ENCODE results near the gene TMEM178B. TPM values are rescaled to one million over a fixed set of nuclear protein-coding genes. Genes with fewer than 3 reads are reported as not detected.

The TMEM178B gene
- total RNA-seq, 1 donor from 2014 or later = 2.2 TPM

GRCh38 chr7:141263508-141263907 is 189.6 kb downstream of the TMEM178B start:
- no peak for DNase-seq (ENCODE audit: low spot score)

DNA sequence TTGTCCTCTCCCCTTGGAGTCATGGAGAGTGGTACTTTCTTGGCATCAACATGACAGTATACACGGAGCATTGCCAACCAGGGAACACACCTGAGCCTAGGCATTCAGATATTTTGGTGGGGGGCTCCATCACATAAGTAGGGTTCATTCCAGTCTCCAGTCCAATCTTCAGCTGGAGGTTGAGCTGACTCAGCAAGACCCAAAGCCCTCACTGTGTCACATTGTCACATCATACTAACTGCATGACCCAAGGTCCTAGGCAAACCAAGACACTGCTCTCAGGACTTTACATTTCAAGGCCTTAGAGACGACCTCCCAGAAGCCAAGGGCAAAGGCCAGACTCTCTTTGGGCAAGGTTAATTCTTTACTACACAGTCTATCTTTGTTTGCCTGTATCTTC is 190.1 kb downstream of the TMEM178B start:
- no peak for DNase-seq (ENCODE audit: low spot score)

GRCh38 chr7:141264511-141264910 is 190.6 kb downstream of the TMEM178B start:
- no peak for DNase-seq (ENCODE audit: low spot score)

- no peak for DNase-seq (ENCODE audit: low spot score)
Observed at GRCh38 chr7:141265668-141266067, 191.8 kb downstream of the TMEM178B start.

GRCh38 chr7:141268614-141269013 is 194.8 kb downstream of the TMEM178B start:
- DNase-seq (ENCODE audit: low spot score) = no peak

DNA sequence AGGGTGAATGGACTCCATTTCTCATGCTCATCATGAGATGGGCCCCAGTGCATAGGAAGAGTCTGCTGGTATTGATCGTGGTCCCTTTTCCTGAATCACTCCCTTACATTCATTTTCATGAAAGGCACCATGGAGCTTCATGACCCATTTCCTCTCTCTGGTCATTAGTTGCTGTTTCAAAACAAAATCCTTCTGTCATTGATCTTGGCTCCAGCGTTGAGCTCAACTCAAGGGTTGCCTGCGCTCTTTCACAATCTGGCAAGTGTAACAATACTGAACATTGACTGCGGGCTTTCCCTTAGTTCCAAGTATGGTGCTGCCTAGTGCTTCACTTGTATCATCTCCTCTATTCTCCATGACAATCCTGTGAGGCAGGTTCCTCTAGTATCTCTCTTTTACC is 197.6 kb downstream of the TMEM178B start:
- no peak for DNase-seq (ENCODE audit: low spot score)

GRCh38 chr7:141272417-141272816 is 198.6 kb downstream of the TMEM178B start:
- DNase-seq (ENCODE audit: low spot score) = no peak

- DNase-seq (ENCODE audit: low spot score) = no peak
Observed at GRCh38 chr7:141275350-141275749, 201.5 kb downstream of the TMEM178B start.

DNA sequence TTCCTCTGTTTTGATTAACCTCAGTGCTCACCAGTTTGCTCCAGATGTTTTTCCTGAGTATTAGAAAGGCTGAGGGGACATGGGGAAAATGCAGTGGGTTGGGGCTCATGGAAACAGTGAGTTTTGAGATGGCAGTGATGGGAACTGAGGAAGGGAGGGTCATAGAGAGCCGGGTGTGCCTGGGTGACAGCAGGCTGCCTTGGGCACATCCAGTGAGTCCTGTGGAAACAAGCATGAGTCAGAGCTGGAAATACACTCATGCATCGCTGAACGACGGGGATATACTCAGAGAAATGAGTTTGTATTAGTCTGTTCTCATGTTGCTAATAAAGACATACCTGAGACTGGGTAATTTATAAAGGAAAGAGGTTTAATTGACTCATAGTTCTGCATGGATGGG is 202.2 kb downstream of the TMEM178B start:
- no peak for DNase-seq (ENCODE audit: low spot score)

DNA sequence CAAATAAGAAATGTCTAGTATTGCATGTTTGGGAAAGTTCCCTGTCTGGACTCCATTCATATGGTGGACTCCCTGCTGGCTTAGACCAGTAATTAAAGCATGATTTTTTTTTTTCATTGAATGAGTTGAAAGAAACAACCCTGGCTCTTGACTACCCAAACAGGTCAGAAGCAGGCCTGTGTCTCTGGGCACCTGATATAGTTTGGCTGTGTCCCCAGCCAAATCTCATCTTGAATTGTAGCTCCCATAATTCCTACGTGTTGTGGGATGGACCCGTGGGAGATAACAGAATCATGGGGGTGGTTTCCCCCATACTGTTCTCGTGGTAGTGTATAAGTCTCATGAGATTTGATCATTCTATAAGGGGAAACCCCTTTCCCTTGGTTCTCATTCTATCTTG is 206.2 kb downstream of the TMEM178B start:
- DNase-seq (ENCODE audit: low spot score) = no peak

- DNase-seq (ENCODE audit: low spot score) = no peak
Observed at GRCh38 chr7:141281311-141281710, 207.4 kb downstream of the TMEM178B start.

DNA sequence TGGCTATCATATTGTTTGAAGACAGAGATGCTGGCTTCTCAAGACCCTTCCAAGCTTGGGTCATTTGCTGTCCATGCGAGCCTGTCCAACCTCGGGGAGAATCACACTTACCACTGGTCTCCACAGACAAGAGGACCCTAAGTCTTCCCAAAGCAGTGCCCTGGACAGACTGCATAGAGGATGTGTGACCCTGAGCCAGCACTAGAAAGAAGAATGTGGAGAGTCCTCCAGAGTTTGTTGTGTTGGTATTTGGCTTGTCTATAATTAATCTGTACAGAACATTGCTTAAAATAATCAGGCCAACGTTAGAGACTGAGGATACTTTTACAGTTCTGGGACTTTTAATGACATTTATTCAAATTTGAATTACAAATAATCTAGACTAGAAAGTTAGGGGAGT is 212.7 kb downstream of the TMEM178B start:
- no peak for DNase-seq (ENCODE audit: low spot score)

GRCh38 chr7:141287936-141288335 is 214.1 kb downstream of the TMEM178B start:
- DNase-seq (ENCODE audit: low spot score) = no peak

DNA sequence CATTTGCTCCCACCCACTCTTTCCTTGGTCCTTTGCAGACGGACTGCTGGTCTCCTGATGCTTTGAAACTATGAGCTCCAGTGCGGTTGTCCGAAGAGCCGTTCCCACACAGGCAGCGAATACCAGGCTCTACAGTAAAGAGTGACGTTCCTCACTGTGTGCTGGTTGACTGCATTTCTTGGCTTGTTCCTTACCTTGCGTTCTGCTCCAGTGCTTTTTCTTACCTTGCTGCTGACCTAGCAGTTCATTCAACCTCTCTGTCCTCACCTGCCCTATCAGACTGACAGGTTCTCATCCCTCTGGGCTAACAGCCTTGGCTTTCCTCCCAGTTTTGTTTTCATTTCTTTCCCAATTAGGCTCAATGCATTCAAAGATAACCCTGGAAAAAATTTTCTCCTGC is 214.8 kb downstream of the TMEM178B start:
- DNase-seq (ENCODE audit: low spot score) = no peak

DNA sequence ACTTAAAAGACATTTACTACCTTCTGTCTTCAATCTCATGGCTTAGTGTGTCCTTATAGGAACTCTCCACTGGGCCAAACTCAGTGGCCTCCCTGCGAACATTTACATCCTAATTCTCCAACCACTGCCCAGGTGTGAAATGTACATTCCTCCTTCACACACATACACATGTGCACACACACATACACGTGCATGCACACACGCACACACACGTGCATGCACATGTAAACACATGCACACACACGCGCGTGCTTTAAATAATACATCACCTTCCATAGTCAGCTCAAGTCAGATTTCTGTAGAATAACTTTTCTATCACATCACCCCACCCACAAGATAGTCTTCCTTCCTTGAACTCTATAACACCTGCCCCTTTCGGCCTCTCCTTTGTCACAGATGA is 216.5 kb downstream of the TMEM178B start:
- no peak for DNase-seq (ENCODE audit: low spot score)

DNA sequence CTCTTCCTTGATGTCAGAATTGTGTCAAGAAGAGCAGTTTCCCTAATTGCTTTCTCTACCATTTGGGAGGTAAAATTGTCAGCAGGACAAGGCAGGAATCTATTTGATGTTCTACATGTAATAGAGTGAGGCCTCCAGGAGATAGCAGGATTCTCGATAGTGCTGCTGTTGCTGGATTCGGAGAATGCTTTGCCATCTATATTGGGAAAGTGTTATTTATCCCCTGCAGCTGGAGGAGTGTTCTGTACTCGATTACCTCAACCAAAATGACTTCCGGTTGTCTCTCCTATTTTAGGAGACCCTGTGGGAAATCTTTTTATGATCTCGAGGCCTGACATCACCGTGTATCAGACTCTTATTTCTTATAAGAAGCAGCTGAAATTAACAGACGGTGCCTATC is 217.1 kb downstream of the TMEM178B start:
- DNase-seq (ENCODE audit: low spot score) = no peak

DNA sequence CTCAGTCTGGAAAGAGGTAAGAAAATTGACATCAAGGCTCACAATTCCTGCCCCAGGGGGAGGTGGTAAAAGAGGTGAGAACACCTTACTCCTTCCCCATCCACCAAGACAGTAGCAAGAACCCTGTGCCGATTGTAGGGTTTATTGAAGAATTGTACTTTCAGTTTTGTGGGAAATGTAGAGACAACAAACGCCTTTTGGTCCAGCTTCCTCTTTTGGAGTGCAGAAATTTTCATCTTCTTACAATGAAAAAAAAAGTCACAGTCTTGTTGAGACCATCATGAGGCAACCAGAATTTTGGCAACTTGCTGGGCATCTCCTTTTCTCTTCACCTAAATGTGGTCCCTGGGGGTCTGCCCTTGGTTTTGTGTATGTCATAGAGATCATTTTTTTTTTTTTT is 217.7 kb downstream of the TMEM178B start:
- no peak for DNase-seq (ENCODE audit: low spot score)

GRCh38 chr7:141294143-141294829 is 220.4 kb downstream of the TMEM178B start:
- peak; percentile 21 for DNase-seq (ENCODE audit: low spot score)

- no peak for DNase-seq (ENCODE audit: low spot score)
Observed at GRCh38 chr7:141295367-141295895, 221.6 kb downstream of the TMEM178B start.

GRCh38 chr7:141300816-141301215 is 227.0 kb downstream of the TMEM178B start:
- no peak for DNase-seq (ENCODE audit: low spot score)

- no peak for DNase-seq (ENCODE audit: low spot score)
Observed at GRCh38 chr7:141301544-141301943, 227.7 kb downstream of the TMEM178B start.

DNA sequence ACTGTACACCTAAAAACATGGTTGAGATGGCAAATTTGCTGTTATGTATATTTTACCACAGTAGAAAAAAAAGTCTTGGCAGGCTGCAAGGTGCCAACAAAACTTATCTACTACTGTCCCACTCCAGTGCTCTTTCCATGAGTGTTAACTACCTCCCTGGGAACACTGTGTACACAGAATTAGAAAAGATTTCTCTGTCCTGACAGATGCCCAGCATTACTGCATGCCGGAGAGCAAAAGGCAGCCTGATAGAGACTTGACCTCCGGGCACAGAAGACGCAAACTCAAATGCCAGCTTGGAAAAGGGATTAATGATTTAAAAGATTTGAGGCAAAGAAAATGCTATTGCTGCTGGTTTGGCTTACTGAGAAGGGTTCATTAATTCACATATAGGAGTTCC is 228.8 kb downstream of the TMEM178B start:
- no peak for DNase-seq (ENCODE audit: low spot score)

DNA sequence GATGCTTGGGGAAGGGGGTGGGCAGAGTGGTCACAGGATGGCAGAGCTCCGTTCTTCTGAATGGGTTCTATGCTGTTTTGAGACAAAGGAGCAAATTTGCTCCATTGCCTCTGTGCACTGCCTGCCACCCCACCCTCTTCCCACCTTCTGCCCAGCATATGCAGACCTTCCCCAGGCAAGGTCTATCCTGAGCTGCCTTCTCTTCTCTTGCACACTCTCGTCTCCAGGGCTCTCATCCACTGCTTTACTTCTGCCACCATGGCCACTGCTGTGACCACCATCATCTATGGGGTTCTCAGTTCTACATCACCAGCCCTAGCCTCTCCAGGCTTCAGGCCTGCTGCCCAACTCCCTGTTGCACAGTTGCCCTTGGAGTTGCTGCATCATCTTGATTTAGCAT is 230.4 kb downstream of the TMEM178B start:
- DNase-seq (ENCODE audit: low spot score) = no peak

- no peak for DNase-seq (ENCODE audit: low spot score)
Observed at GRCh38 chr7:141306081-141306480, 232.2 kb downstream of the TMEM178B start.

Measured in umbilical cord (tissue), 2 donors.